T47D (cell line): Measurements from ENCODE around the gene SAMD10.

Source experiments
- DNase-seq, 2 experiments: peaks; one replicate each; pipeline versions ENCODE4 v3.0.0 to v3.0.0-alpha.2; 2011 to 2012; ENCODE audit warnings: low read depth in 1 of 2, low spot score in 1 of 2
- JUND ChIP-seq: IDR thresholded peaks from 2 replicates; pipeline ENCODE4 v1.6.1; 2012; ENCODE audit warnings: low read depth
- in situ Hi-C: cut with HindIII; loops from 2 replicates; pipeline ENCODE4 v1.10.0; 2016; ENCODE audit warnings: low sequenced_read_pairs, low pct_unique_long_range_greater_than_20kb

SAMD10 gene

DNA sequence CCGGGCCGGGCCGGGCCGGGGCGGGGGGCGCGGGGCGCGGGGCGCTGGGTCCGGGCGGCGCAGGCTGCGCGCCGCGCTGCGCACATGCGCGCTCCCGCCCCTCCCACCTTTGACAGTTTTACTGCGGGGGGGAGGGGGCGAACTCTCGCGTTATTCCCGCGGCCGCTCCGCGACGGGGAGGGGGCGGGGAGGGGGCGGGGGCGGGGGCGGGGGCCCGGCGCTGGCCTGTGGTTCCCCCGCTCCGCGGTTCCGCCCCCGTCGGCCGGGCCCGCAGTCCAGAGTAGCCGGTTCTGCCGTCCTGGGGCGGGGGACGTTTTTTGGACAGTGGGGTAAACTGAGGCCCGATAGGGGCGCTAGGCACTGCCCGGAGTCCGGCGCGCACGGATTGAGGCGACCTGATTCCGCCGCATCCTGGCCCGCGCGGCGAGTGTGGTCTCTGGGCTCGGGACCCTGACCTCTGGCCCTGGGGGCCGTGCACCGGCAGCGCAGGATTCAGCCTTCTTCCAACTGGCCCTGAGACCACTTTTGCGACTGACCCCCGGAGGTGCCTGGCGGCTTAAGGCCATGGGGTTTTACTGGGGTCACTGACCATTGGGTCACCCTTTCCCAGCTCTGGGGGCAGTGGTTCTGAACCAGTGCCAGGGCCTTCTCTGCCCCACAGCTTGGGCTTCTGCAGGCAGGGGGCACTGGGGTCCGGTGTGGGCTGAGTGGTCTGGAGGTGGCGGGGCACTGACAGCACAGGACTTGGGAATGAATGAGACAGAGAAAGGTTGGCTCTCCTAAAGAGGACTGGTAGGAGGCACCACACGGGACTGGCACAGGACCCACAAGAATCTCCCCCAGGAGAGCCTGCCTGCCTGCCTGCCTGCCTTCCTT is 9.4 kb downstream of the SAMD10 start, which contains the start of gene ZNF512B:
TSS of gene ZNF512B (minus strand) at position 93 of the 876 bp plus-strand sequence. CDS start 1,980 bp downstream, outside the sequence.
- TF ChIP-seq JUND = no peak
- in situ Hi-C loops = no loop called here
- peak; percentile 89 to 90 for DNase-seq

DNA sequence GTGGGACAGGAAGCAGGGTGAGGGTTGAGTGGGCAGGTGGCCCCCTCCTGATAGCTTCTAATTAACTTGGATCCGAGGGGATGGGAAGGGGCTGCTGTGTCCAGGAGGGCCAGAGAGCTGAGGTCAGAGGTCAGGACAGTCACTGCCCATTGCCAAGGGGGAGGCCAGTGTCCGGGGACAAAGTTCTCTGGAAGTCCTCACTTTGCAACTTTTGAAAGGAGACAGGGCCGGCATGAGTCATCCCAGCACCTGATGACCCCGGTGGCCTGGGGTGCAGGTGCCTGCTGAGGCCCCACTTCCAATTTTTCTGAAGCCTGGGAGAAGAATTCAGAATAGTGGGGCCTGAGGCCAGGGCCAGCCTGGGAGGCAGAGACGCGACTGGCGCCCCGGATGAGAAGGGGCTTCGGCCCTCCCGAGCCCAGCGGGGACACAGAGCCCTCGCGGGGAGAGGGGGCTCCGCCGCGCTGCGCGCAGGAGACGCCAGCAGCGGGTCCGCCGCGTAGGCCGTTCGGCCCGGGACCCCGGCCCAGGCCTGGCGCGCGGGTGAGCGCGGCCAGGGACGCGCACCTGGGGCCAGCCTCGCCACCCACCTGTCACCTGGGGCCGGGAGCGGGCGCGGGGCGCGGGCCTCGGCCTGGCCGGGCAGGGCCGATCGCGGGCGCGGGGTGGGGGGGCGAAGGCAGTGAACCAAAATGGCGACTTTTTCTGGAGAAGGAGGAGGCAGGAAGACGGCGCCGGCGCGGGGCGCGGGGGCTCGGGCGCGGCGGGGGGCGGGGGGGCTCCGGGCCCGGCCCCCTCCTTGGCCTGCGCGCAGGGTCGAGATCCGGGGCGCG is 10.3 kb downstream of the SAMD10 start:
- no peak for TF ChIP-seq JUND
- in situ Hi-C loops = no loop called here
- DNase-seq = no peak

DNA sequence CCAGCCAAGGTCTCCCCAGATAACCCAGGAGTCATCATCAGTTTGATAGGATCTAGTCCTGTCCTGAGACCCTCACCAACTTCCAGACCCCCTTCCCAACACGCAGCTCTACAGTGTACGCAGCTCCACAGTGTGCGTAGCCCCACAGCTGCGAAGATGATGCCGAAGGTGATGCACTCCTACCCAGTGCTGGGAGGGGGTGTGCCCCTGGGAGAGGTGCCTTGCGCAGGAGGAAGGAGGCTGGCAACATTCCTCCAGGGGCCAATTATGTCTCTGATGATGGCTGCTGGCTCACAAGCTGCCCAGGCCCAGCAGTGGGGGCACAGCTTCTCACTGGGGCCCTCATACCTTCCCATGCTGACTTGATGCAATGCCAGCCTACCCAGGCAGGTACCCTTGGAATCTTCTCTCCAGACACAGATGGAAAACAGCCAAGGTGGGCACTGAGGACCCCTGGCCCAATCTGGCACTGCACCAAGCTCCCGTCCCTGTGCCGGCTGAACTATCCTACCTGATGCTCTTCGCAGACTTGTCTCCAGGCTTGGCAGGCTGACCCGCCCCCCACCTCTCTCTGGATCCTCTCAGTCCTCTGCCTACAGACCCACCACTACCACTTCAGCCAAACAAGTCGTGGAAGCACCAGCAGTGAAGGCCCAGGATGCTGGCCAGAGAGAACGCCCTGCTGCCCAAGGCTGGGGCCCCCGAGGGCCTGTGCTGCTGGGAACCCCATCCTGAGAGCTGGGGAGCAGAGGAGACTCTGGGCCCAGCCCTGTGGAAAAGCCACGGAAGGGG is 11.1 kb downstream of the SAMD10 start:
- no peak for TF ChIP-seq JUND
- DNase-seq = no peak
- in situ Hi-C loops = no loop called here

DNA sequence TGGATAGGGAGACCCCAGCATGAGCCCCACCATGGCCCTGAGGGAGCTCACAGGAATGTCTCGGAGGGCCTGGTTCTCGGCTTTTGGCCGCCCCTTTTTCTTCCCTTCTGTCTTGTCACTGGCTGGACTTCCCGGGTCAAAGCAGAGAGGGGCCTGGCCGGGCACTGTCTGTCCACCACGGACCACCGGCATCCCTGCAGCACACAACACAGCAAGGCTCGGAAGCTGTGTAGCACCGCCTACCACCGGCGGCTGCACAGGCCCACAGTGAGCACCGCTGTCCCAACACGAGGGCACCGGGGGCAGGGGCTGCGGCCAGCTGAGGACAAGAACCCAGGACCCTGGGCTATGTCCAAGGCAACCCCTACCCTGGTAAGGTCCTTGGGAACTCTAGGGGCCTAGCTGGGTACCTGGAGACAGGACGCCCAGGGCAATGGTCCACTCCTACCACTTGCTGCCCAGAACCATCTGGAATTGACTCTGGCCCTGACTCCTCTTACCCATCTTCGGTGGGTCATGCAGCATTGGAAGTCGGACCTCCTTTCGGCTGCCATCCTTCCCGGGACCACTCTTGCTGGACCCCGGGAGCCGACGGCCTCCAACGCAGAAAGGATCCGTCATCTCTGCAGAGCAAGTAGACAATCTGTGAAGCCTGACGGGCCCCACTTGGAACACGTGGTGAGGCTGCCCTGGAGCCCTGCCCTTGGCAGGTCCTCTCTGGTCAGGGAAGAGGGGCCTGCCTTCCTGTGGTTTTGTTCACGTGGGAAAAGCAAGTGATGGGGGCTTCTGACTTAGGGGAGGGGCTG is 11.9 kb downstream of the SAMD10 start:
- DNase-seq = no peak
- in situ Hi-C loops = no loop called here
- TF ChIP-seq JUND = no peak

DNA sequence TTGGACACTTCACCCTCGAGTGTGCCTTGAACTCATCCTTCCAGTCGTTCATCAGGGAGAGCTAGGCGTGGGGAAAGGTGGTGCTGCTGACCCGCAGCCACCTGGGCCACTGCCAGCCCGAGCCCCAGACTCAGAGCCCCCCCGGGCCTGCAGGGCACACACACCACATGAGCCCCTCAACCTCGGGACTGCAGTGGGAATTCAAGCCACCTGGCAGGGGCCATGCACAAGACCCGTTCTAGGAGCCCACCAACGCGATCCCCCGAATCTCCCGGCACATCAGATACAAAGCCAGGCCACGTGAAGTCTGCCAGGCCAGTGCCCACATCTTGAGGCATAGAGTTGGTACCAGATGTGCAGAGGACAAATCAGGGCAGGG is 12.5 kb downstream of the SAMD10 start:
- DNase-seq = no peak
- in situ Hi-C loops = no loop called here
- TF ChIP-seq JUND = no peak

DNA sequence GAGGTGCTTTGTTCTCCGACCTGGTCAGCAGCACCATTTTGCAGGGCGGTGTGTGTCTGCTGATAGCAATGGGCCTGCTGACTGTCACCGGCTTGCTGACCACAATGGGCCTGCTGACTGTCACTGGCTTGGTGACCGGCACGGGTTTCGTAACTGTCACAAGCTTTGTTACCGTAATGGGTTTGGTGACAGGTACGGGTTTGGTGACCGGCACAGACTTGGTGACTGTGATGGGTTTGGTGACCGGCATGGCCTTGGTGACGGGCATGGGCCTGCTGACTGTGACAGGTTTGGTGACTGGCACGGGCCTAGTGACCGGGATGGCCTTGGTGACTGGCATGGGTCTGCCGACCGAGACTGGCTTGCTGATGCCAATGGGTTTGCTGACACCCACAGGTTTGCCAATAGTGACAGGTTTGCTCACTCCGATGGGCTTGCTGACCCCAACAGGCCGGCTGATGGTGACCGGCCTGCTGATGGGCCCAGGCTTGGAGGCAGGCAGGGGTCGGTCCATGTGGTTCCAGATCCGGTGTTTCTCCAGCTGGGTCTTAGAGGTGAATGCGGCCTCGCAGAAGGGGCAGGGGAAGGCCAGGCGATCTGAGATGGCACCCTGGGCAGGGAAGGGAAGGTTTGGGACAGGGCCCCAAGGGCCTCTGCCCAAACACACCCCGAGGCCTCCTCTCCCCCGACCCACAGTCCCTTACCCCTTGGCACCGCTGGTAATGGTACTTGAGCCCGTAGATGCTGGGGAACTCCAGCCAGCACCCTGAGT is 13.1 kb downstream of the SAMD10 start:
- in situ Hi-C loops = no loop called here
- TF ChIP-seq JUND = no peak
- DNase-seq = no peak

DNA sequence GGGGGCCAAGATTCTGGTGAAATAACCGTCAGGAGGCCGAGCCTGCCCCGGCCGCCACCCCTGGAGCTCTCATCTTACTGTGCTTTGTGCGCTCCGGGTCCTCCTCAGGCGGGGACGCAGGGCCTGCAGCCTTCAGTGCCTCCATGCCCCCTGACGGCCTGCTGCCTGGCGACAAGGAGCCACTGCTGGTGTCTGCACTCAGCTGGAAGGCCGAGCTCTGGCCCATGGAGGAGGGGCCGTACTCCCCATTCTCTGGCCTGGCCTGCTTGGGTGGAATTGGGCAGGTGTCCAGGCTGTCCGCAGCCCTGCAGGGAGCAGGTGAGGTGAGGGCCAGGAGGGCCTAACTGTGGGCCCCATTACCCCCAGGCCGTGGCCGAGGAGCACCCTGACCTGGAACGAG is 15.0 kb downstream of the SAMD10 start:
- no peak for TF ChIP-seq JUND
- in situ Hi-C loops = no loop called here
- no peak for DNase-seq

DNA sequence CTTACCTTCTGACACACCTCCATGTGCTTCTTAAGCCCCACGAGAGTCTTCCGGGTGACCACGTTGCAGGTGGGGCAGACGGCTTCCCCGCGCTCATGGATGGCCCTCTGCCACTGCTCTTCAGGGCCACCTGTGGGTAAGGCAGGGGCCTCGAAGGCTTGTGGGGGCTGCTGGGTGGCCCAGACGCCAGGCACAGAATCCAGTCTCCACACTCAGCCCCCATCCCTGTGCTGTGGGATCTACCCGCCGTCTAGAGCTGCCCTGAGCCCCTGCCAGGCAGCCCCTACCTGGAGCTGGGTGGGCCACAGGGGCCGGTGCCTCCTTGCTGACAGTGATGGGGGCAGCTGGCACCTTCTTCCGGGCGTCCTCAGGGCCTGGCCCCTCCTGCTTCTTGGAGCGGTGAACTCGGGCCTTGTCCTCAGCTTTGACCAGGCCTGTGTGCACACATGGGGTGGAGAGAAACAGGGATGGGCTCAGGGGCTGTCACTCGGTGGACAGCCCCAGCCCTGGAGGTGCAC is 15.6 kb downstream of the SAMD10 start:
- DNase-seq = no peak
- in situ Hi-C loops = no loop called here
- TF ChIP-seq JUND = no peak

DNA sequence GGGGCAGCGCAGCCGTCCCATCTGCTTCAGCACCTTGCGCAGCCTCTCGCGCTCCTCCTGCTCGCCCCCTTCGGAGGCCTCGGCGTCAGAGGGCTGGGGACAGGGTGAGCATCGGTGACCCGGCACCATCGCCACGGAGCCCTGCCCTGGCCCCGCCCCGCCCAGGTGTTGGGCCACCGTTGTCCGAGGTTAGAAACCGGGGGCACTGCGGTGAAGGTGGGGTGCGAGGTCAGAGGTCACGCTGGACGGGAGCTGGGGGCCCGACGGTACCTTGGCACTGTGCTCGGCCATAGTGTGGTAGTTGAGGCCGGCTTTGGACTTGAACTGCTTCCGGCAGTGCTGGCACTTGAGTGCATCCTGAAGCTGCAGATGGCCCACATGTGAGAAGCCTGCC is 16.1 kb downstream of the SAMD10 start:
- TF ChIP-seq JUND = no peak
- no peak for DNase-seq
- in situ Hi-C loops = no loop called here

DNA sequence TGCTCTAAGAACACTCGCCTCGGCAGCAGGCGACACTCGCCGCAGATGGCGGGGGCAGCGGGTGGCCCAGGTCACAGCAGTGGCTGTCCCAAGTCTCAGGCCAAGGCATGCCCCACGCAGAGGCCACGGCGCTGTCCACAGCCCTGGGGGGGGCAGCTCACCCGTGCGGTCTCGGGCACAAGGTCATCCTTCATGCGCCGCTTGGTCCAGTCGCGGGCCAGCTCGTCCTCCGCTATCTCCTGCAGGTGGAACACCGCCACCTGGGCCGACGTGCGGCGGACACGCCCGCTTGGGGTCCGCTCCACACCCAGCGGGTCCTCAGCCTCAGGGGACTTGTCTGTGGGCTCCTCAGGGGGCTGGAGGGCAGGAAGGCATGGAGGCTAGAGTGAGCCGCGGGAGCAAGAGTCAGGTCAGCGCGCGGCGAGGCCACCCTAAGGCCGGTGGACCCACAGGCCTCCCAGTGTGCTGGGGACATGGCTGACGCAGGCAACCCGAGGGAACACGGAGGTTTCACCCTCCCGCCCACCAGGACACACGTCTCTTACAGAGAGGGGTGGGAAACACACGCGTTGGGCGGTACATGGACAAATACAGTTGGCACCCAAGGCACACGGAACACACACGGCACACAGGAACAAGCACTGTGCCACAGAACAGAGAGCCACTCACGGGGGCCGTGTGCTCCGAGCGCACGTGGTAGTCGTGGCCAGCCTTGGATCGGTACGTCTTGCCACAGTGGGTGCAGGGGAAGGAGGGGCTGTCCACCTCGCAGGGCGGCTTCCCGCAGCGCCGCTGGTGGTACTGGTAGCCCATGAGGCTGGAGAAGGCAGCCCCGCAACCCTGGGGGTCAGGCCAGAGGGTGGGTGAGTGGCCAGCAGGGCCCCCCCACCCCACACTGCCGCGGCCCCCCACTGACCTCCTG is 16.8 kb downstream of the SAMD10 start:
- in situ Hi-C loops = no loop called here
- DNase-seq = no peak
- no peak for TF ChIP-seq JUND
